GM18873 (cell line): Measurements from ENCODE around the gene TSTD2.

Experiments
- ATAC-seq: cut with Tn5 transposase; IDR thresholded peaks from one replicate; pipeline ENCODE4 v1.9.1; 2021; ENCODE audit warnings: mild to moderate bottlenecking, moderate library complexity, moderate number of reproducible peaks; ENCODE audit not compliant: unreplicated experiment, low FRiP score

The TSTD2 gene

DNA sequence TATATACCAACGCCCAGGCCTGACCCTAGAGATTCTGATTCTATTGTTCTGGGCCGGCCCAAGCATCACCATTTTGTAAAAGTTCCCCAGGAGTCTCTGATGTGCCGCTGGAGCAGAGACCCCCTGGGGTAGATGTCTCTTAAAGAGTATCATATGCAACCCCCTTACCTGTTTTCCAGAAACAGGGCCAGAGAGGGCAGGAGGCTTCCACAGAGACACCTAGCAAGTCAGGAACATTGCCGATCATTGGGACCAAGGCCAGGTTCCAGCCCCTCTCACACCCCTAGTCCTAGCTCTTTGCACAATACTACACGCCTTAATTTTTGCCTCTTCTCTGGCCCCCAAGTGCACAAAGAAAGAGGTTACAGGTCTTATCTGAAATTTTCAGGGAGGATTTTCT is 67.9 kb downstream of the TSTD2 start:
- no peak for ATAC-seq

- ATAC-seq = no peak
Observed at GRCh38 chr9:97564291-97565175, 68.6 kb downstream of the TSTD2 start.

GRCh38 chr9:97563458-97564135 is 69.6 kb downstream of the TSTD2 start:
- no peak for ATAC-seq

DNA sequence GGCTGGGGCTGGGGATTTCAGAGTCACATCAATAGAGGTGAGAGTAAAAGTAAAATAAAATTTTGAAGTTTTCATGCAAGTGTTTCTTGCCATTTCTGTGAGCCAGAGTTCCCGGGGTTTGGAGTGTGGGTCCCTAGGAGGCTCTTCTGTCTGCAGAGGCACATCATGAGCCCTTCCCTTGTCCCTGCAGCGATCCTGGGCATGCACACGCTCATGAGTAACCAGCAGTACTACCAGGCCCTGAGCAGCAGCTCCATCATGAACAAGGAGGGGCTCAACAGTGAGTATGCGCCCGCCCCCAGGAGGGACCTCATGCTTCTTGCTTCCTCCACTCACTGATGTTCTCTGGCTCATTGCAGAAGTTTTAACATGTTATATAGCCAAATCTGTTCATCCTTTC is 70.6 kb downstream of the TSTD2 start:
- no peak for ATAC-seq

GRCh38 chr9:97561501-97561900 is 71.7 kb downstream of the TSTD2 start:
- ATAC-seq = no peak

DNA sequence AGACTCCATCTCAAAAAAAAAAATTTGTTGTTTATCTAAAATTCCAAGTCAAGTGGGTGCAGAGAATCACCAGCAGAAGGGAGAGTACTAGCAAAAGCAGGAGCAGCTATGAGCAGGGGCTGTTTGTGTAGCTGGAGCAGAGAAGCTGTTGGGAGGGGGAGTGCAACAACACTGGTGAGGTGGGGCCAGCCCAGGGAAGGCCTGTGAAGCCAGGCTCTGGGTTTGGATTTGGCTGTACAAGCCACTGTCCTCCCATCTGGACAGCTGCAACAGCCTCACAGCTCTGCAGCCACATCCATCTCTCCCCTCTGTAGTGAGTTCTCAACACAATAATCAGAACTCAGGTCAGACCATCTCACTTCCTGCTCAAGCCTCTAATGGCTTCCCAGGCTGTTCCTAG is 72.3 kb downstream of the TSTD2 start:
- ATAC-seq = no peak

- no peak for ATAC-seq
Observed at GRCh38 chr9:97560154-97560553, 73.0 kb downstream of the TSTD2 start.

GRCh38 chr9:97559111-97559514 is 74.1 kb downstream of the TSTD2 start:
- no peak for ATAC-seq

DNA sequence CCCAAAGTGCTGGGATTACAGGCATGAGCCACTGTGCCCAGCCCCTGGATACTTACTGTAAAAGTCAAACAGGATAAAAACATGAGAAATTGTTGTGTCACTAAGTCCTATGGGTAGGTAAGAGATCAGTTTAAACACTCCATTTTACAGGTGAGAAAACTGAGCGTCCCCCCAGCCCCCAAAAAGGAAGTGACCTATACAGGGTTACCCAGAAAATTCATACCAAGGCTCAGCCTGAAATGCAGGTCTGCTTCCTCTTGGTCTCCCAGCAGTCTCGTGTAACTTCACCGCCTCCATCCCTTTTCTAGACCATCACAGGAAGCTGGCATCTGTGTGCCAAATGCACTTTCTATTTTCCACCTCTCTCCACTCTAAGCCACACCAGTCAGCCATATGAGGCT is 74.5 kb downstream of the TSTD2 start:
- ATAC-seq = no peak

DNA sequence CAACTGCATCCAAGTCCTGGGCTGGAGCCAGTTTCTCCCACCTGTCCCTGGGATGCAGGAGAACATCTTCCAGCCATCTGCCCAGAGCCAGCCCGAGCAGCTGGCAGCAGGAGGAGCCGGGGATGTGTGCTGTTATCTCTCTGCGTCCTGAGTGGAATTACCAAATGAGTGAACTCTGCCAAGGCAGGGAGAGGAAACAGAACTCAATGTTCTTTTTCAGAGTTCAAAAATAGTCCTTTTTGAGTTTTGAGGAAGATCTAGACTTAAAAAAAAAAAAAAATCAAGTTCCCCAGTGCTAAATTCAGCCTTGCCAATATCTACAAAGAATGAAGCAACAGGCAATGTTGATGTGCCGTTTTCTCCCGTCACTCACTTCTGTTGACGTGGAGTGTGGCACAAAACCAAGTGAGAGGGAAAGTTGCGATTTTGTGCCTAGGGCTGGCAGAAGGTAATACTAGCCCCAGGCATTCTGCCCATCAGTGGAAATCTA is 75.5 kb downstream of the TSTD2 start:
- ATAC-seq = no peak

GRCh38 chr9:97556721-97557605 is 76.2 kb downstream of the TSTD2 start:
- ATAC-seq = no peak

- no peak for ATAC-seq
Observed at GRCh38 chr9:97556036-97556720, 77.0 kb downstream of the TSTD2 start.

- ATAC-seq = no peak
Observed at GRCh38 chr9:97555164-97555563, 78.0 kb downstream of the TSTD2 start.

DNA sequence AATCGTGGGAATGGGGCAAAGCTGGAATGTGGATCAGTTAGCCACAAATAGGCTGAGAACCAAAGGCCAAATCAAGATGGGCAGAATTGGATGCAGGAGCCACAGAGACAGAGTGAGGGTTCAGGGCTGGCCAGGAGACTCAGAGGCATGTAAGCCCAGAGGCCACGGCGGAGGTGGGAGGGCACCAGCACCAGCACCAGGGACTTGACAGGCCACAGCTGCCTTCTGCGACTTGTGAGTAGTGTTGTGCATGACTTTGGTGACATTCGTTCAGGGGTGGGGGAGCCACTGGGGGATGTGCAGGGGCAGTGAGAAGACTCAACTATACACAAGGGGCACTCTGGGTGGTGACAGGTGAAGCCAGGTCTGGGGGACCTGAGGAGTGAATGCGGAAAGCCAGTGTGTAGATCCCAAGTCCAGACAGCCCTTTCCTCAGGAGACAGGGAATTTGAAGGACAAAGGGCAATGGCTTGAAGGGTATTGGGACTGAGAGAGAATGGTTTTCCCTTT is 78.5 kb downstream of the TSTD2 start:
- no peak for ATAC-seq

DNA sequence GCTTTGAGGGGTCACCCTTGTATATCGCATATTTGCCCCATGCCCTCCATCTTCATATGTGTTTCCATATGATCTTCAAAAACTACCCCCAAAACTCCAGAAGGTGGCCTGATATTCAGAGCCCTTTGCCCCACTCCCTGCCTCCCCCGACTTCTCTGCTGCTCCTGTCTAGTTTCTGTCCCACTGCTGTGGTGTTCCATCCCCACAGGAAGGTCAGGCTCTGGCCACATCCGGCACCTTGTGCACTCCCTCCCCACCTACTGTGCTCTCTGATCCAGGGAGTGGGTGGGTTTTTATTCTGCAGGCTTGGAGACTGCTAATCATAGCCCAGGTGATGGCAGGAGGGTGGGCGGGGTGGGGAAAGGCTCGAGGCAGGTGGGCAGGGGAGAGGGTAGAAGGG is 79.3 kb downstream of the TSTD2 start:
- no peak for ATAC-seq

GRCh38 chr9:97553141-97553540 is 80.0 kb downstream of the TSTD2 start:
- no peak for ATAC-seq

GRCh38 chr9:97551308-97551707 is 81.9 kb downstream of the TSTD2 start:
- no peak for ATAC-seq

DNA sequence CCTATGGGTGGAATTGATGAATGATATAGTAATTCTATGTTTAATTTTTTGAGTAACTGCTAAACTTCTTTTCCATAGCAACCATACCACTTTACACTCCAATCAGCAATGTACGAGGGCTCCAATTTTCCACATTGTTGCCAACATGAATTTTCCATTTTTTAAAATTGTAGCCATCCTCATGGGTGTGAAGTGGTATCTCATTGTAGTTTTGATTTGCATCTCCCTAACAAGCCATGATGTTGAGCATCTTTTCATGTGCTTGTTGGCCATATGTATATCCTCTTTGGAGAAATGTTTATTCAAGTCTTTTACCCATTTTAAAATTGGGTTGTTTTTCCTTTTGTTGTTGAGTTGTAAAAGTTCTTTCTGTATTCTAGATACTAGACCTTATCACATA is 82.8 kb downstream of the TSTD2 start:
- no peak for ATAC-seq
